ENCODE measurements around the gene SNX6.
"Not testable (repeated sequence)": the region's sequence is repeated elsewhere in the genome, so short reads cannot be mapped to it uniquely, and the experiment has no call there.

The SNX6 gene

DNA sequence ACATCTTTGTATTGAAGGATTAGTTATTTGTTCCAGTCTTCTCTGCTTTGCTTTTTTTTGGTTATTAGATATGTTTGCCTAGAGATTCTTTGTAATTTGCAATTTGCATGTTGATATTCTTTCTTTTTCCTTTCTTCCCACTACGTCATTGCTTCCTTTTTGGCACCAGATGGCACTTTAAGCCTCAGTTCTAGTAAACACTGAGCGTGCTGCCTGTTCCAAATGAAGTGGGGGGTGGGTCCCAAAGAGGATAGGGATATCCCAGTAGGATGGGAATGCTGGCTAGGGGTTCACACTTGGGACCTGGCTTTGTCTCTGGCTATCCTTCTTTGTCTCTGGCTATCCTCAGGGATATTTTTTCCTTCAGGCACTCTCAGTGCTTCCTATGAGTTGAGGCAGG lies 107.5 kb downstream of the SNX6 start:
- no peak for DNase-seq (ENCODE audit: low spot score)

DNA sequence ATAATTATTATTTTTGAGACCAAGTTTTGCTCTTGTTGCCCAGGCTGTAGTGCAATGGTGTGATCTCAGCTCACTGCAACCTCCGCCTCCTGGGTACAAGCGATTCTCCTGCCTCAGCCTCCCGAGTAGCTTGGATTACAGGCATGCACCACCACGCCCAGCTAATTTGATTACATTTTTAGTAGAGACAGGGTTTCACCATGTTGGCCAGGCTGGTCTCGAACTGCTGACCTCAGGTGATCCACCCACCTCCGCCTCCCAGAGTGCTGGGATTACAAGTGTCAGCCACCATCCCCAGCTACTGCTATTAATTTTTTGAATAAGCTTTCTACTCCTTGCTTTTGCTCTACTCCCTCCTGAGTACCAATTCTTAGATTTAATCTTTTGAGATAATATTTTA lies 108.9 kb downstream of the SNX6 start:
- DNase-seq (ENCODE audit: low spot score), result not testable (repeated sequence)

DNA sequence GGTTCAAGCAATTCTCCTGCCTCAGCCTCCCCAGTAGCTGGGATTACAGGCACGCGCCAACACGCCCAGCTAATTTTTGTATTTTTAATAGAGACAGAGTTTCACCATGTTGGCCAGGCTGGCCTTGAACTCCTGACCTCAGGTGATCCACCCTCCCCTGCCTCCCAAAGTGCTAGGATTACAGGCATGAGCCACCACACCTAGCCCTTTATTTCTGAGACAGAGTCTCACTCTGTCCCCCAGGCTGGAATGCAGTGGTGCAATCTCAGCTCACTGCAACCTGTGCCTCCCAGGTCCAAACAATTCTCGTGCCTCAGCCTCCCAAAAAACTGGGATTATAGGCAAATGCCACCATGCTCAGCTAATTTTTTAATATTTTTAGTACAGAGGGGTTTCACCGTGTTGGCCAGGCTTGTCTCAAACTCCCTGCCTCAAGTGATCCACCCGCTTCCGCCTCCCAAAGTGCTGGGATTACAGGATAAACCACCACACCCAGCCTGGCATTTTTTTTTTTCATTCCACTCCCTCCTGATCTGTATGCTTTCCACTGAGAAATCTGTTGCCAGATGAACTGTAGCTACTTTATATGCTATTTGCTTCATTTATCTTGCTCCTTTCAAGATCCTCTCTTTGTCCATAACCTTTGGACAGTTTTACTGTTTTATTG lies 109.5 kb downstream of the SNX6 start:
- not testable (repeated sequence) for DNase-seq (ENCODE audit: low spot score)

Small RNA genes within 50 kb of the gene (small RNA-seq; reads per million reads assigned to genes)
- gene RNU1-27P, result 0 reads per million in 2 experiments
- gene RNU1-28P, result 0 reads per million in 2 experiments
- gene RNU6-1261P, result 0 reads per million in 2 experiments
